HL-60/S4 treated with retinoic acid at 250 ng/mL for 4 days and 3 days (cell line): ENCODE results near the gene STAM2.
"Not testable (repeated sequence)": the region's sequence is repeated elsewhere in the genome, so short reads cannot be mapped to it uniquely, and the experiment has no call there.

ENCODE experiments used
- in situ Hi-C: fragments of 300-500 bp; cut with MboI; formaldehyde crosslinking; loops from 2 replicates; pipeline ENCODE4 v1.7.0; 2022; ENCODE audit warnings: low sequenced_read_pairs

The STAM2 gene

DNA sequence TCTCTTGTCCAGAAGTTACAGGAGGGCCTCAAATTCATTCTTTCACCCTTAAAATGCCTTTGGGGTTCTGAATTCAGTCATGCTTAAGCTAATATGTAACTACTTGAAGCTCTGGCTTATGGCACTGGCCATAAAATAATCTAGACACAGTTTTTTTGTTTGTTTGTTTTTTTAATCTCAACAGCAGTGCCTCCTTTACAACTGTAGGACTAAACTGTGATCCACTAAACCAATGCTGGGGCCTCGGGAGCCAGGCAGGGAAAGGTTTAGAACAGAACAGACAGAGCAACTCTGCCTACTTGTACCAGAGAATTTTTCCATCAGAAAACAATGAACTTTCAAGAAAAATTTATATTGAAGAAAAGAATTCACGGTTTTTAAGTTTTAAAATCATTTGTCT, 1.7 kb downstream of the STAM2 start:
- in situ Hi-C loops = no loop called here

DNA sequence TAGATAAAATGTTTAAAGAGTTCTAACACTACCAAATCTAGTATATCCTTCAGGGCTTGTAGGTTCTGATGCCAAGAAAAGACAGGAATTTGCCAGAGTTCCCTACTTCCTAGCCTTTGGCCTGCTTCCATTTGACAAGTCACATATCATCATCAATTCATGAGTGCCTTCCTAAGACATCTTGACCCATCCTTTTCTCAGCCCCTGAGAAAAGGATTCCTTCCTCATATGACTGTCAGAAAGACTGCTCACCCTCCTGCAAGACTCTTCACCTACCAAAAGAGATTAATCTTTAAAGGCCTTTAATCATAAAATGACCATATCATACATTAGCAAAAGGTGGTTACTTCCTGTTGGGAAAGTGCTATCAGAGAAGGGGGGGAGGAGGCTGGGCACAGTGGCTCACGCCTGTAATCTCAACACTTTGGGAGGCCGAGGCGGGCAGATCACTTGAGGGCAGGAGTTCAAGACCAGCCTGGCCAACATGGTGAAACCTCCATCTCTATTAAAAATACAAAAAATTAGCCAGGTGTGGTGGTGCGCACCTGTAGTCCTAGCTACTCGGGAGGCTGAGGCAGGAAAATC, 3.3 kb downstream of the STAM2 start:
- in situ Hi-C loops = not testable (repeated sequence)

DNA sequence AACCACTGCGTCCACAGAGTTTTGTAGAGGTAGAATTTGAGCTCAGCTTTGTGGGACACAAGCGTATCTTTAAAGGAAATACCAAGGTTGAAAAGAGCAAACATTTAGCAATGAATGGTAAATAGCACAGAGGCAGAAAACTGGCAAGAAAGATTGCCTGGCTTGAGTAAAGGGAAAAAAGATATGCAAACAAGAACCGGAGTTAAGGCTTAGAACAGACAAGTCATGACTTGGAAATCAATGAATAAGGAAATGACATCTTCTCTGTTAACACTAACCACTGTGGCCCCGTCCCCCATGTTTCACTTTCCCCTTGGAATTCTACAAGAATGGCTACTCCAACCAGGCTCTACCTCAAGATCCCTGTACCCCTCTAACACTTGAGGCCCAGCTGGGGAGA, 3.8 kb downstream of the STAM2 start:
- in situ Hi-C loops = no loop called here

DNA sequence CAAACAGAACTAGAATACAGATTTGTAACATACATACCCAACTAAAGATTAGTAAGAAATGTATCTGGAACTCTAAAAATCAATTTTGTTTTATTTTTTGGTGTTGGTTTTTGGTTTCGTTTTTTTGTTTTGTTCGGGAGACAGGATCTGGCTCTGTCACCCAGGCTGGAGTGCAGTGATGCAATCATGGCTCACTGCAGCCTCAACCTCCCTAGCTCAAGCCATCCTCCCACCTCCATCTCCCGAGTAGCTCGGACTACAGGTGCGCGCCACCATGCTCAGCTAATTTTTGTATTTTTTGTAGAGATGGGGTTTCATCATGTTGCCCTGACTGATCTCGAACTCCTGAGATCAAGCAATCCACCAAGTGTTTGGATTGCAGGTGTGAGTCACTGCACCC, 6.4 kb downstream of the STAM2 start:
- in situ Hi-C loops = not testable (repeated sequence)

DNA sequence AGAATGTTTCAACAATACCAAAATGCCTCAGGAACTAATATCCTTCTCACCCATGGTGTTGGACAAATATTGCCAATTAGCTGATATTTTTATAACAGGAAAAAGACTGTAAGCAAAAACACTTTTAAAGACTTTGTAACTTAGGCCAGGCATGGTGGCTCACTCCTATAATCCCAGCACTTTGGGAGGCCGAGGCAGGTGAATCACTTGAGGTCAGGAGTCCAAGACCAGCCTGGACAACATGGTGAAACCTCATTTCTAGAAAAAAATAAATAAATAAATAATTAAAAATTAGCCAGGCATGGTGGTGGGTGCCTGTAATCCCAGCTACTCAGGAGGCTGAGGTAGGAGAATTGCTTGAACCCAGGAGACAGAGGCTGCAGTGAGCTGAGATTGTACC, 8.1 kb downstream of the STAM2 start:
- in situ Hi-C loops = not testable (repeated sequence)

DNA sequence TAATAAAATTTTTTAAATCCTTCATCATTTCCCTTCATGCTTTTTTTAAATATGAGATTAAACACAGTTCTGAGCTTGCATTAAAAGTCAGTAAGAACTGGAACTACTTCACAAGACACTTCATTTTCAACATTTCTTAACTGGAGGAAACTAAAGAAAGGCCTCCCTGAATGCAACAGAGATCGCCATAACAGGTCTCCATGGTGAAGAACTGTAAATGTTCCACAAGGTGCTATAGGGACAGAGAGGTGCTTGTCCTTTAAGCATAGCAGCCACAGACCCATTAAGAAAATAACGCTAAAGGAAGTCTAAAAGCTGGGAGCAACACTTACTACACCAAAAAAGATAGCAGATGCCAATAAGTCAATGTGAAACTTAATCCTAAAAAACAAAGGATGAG, 8.5 kb downstream of the STAM2 start:
- in situ Hi-C loops = no loop called here

DNA sequence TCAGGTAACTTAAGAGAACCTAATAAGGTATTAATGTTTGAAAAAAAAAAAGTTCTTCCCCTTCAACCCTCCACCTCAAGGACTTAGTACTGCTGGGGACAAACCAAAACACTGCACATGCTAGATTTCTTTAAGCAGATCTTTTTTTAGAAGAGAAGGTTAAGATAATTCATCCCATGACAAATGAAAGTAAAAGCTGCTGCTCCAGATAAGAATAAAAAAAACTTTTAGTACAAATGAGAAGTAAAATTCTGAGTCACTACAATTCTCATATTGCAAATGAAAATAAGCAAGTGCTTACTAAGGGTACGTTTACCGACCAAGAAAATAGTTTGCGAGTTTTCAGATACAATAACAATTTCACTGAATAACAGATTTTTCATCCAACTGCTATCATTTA, 8.9 kb downstream of the STAM2 start:
- in situ Hi-C loops = no loop called here

DNA sequence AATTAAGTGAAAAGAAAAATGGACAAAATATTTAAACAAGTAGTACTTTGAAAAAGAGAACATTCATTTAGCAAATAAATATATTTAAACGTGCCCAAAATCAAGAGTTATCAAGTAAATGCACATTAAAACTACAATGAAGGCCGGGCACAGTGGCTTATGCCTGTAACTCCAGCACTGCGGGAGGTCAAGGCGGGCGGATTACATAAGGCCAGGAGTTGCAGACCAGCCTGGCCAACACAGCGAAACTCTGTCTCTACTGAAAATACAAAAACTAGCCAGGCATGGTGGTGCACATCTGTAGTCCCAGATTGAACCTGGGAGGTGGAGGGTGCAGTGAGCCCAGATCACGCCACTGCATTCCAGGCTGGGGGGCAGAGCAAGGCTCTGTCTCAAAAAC, 9.8 kb downstream of the STAM2 start:
- in situ Hi-C loops = no loop called here

DNA sequence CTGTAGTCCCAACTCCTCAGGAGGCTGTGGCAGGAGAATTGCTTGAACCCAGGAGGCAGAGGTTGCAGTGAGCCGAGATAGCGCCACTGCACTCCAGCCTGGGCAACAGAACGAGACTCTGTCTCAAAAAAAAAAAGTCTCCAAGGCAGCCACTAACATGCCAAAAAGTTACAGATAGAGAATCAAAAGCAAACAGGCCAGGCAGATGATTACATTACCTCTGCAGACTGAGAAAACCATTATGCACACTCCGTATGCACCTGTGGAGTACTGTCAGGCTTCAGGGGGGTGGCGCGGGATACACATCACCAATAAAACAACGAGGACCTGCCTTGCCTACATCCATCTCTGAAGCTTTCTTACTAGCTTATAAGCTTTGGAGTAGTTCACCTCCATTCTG, 10.3 kb downstream of the STAM2 start:
- in situ Hi-C loops = no loop called here

DNA sequence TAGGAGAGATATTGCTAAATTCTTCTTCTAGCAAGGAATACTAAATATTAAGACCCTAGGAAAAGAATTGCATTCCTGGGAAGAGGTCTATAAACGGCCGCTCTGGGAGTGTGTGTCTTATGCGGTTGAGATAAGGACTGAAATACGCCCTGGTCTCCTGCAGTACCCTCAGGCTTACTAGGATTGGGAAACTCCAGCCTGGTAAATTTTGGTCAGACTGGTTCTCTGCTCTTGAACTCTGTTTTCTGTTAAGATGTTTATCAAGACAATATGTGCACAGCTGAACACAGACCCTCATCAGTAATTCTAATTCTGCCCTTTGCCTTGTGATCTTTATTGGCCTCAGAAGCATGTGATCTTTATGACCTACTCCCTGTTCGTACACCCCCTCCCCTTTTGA, 11.9 kb downstream of the STAM2 start:
- in situ Hi-C loops = not testable (repeated sequence)

DNA sequence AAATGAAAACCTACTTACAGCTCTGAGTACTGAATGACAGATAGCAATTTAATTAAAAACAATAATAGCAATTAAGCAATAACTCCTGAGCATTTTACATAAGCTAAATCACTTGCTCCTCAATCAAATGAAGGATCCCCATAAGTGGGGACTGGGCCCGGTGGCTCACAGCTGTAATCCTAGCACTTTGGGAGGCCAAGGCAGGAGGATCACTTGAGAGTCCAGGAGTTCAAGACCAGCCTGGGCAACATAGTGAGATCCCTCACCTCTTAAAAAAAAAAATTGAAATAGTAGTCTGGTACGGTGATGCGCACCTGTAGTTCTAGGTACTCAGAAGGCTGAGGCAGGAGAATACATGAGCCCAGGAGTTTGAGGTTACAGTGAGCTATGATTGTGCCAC, 13.4 kb downstream of the STAM2 start:
- in situ Hi-C loops = no loop called here

DNA sequence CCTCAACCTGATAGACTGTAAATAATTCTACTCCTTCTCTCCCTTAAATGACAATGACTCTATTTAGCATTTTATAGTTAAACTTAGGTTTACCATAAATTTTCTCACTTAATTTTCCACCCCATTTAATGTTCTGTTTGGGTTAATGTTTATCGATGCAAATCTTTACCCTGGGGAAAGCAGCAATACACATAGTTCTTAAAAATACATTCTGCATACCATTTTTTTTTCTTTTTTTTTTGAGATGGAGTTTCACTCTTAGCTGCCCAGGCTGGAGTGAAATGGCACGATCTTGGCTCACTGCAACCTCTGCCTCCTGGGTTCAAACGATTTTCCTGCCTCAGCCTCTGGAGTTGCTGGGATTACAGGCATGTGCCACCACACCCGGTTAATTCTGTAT, 14.0 kb downstream of the STAM2 start:
- in situ Hi-C loops = no loop called here

DNA sequence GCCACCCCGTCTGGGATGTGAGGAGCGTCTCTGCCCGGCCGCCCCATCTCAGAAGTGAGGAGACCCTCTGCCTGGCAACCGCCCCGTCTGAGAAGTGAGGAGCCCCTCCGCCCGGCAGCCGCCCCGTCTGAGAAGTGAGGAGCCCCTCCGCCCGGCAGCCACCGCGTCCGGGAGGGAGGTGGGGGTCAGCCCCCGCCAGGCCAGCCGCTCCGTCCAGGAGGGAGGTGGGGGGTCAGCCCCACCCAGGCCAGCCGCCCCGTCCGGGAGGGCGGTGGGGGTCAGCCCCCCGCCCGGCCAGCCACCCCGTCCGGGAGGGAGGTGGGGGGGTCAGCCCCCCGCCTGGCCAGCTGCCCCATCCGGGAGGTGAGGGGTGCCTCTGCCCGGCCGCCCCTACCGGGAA, 15.2 kb downstream of the STAM2 start:
- in situ Hi-C loops = not testable (repeated sequence)

DNA sequence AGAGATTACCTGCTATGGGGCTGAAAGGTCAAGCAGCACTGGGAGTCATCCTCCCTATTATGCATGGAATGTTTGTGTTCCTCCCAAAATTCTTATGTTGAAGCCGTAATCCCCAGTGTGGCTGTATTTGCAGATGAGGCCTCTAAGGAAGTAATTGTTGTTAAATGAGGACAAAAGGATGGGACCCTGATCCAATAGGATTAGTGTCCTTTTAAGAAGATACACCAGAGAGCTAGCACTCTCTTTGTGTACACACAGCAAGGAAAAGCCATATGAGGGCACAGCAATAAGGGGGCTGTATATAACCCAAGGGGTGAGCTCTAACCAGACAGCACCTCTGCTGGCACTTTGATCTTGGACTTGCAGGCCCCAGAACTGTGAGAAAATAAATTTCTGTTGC, 18.3 kb downstream of the STAM2 start:
- in situ Hi-C loops = no loop called here

DNA sequence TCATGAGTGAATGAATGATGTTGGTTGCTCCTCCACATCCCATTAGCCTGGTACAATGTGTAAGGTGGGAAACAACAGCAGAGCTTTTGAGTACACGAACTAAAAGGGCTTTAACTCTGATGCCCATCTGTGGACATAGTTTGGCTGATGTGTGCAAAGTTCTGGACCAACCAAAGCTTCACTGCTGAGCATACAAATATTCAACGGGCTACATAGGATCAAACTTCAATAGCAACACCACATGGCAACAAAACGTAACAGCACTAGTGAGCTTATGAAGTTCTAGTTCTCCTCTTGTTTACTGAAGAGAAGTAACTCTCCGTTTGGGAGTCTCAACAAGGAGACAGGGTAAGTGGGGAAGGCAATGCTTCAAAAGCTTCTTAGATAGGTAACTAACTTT, 20.4 kb downstream of the STAM2 start:
- in situ Hi-C loops = no loop called here

DNA sequence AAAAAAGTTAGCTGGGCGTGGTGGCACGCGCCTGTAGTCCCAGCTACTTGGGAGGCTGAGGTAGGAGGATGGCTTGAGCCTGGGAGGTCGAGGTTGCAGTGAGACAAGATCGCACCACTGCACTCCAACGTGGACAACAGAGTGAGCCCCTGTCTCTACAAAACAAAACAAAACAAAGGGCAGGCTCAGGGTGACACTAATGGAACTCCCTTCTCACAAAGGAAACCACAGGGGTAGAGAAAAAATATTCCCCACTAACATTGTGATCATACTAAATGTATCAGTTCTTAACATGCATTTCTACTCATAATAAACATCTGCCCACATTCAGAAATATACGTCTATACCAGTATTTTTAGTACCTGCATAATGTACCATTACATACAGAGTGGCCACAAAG, 21.1 kb downstream of the STAM2 start:
- in situ Hi-C loops = no loop called here

DNA sequence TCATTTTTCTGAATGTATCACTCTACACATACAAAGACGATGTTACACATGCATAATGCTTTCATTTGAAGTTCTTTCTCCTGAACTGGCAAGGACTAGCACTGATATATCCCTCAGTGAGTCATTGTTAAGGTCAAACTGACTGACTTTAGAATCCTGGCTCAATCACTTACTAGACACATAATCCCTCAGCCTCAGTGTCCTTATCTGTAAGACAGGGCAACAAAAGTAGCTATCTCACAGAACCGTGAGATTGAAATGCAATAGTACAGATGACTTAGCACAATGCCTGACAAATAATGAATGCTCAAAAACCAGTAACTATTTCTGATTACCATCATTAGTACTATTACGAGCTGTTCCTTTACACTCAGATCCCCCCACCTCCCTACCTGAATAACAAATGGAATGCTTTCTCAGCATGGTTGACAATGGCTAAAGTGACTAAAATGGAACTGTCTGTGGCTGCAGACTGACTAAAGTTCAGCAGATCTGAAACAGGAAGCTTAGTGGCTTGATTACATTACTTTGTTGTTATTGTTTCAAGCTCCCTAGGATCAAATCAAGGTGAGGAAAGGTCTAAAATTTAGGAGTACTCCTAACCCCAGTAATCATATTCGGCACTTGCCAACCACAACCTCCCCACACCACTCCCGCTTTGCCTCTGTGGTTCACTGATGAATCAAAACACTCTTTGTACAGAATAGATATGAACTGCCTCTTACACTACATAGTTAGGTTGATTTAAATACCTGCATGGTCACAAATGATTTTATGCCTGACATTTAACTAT, 40.9 kb downstream of the STAM2 start:
- in situ Hi-C loops = no loop called here

DNA sequence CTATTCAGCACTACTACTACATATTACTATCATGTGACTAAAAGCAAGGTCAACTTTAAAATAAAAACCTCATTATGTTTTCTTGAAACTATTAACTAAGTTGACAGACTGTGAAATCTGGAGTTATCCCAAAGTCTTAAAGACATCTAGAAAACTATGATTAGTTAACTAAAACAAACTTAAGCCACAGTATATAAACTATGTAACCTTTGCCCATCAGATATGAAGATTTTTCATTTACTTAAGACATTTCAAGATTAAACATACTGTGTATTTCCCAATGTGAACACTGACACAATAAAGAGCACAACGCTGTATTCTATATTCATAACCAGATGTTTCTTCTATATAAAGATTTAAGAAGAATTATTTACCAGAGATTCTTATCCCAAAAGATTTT, 43.3 kb downstream of the STAM2 start:
- in situ Hi-C loops = no loop called here

DNA sequence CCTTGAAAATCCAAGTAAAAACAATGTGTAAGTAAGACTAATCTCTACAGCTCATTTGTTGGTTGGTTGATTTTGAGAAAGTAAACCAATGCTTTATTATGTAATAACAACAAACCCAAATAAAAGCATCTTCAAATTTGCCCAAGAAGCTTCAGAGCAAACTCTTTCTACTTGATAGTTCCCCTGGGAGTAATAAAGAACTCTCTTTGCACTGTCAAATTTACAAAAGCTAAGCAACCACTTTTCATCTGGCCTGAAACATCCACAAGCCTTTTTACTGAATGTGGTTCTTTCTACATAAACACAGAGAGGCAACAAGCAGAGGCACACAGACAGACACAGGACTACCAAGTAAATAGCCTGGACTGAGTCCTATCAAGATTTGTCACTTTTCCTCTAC, 47.9 kb downstream of the STAM2 start:
- in situ Hi-C loops = no loop called here

DNA sequence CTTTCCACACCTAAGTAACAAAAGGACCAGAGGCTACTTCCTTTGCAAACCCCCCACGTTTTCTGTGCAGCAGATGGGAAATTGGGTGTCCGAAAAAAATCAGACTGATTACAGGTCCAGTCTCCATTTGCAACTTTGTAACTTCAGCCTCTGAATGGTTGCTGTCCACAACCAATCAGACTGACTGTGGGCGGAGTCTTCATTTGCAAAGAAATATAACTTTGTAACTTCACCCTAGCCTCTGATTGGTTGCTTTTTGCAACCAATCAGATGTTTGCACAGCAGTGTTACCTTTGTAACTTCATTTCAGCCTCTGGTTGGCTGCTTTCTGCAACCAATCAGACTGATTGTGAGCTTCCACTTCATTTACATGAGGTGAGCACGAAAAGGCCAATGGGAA, 48.9 kb downstream of the STAM2 start:
- in situ Hi-C loops = no loop called here

DNA sequence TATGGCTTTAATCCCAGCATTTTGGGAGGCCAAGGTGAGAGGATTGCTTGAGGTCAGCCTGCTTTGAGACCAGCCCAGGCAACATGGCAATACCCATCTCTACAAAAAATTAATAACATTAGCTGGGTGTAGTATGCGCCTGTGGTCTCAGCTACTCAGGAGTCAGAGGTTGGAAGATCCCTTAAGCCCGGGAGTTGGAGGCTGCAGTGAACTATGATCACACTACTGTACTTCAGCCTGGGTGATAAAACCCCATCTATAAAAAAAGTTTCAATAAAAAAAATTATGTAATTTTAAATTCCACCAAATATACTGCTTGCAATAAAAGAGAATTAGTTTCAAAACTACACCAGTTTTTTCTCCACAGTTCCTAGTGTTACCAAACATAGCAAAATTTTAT, 53.4 kb downstream of the STAM2 start:
- in situ Hi-C loops = no loop called here

DNA sequence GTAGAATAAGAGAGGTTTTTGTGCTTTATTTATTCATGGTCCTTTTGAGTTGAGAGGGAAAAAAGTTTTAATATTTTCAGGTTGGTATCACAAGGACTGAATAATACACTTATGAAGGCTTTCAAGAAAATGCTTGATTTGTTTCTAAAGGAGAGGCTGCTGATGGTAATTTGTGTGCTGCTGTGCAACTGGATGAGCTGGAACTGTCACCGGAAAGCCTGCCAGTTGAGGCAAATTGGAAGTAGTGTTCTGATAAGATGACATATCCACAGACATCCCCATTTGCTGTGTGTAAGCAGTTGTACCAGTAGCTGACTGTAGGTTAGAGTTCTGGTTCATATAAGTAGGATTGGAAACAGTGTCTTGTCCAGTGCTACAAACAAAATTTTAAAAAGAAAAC, 55.1 kb downstream of the STAM2 start:
- in situ Hi-C loops = no loop called here

DNA sequence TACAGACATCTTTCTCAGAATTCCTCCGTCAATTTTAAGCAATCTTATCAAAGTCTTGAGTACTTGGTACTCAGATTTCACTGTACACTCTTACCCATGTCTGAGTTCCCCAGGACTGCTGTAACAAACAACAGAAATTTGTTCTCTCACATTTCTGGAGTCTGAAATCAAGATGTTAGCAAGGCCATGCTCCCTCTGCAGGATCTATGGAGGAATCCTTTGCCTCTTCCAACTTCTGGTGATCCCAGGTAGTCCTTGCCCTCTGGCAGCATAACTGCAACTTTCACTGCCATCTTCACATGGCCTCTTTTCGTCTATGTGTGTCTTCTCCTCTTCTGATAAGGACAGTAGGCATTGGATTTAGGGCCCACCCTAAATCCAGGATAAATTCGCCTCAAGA, 59.6 kb downstream of the STAM2 start:
- in situ Hi-C loops = no loop called here
